ENCODE data around the gene DEPDC1B. TPM values are rescaled to one million over a fixed set of nuclear protein-coding genes. Genes with fewer than 3 reads are reported as not detected.

Gene DEPDC1B
- total RNA-seq, 1 experiment from 2014 or later = 11.3 TPM

DNA sequence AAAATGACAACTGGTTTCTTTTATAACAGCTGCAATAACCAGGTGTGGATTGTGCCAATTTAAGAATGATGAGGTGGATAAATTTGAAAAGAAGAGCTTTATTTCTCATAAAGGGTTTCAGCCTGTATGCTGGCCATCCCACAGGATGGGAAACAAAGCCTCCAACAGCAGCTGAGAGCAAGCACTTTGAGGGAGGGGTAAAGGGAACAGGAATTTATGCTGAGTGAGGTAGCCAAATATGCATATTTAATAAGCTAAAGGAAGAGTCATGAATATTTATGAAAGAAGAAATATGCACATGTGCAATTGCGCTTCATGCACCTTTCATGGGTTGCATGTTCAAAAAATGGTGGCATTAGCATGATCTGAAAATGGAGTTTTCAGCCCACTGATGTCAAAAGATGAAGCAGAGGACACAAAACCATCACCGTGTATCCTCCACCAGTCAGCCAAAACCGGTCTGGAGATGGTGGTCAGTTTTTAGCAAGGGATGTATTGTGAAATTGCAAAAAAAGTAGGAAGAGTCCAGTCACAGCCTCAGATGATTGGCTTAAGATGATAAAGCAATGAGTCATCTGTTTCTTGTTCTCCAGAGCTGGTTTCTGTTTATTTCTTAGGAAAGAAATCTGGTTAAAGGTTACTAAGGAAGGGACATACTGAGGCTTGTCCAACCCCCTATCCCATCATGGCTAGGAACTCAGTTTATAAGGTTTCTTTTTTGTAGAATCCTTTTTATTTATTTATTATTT is 47.9 kb downstream of the DEPDC1B start:
- ChIA-PET POLR2A (no interaction called here), CTCF (interaction anchor here (0.6 to 1.6 kb wide), 3 partner anchors 17 to 835 kb away, joined by 3 to 6 read pairs (median 4); no protein-coding TSS in a partner anchor)
- peaks cover 22% of the 10 kb centered on the region for H3K4me1 Mint-ChIP-seq (ENCODE audit: insufficient read depth, unreplicated experiment)
- TF ChIP-seq, protein P1, sequence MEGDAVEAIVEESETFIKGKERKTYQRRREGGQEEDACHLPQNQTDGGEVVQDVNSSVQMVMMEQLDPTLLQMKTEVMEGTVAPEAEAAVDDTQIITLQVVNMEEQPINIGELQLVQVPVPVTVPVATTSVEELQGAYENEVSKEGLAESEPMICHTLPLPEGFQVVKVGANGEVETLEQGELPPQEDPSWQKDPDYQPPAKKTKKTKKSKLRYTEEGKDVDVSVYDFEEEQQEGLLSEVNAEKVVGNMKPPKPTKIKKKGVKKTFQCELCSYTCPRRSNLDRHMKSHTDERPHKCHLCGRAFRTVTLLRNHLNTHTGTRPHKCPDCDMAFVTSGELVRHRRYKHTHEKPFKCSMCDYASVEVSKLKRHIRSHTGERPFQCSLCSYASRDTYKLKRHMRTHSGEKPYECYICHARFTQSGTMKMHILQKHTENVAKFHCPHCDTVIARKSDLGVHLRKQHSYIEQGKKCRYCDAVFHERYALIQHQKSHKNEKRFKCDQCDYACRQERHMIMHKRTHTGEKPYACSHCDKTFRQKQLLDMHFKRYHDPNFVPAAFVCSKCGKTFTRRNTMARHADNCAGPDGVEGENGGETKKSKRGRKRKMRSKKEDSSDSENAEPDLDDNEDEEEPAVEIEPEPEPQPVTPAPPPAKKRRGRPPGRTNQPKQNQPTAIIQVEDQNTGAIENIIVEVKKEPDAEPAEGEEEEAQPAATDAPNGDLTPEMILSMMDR (IDR thresholded peaks at IDR 0.05; ENCODE audit: unreplicated experiment) = no peak
- H3K27ac Mint-ChIP-seq (ENCODE audit: low read depth, unreplicated experiment) = no peak overlapping the region
- BruUV-seq (replicated peaks) = no TSS peak
- peaks cover 7% of the 10 kb centered on the region for H3K36me3 Mint-ChIP-seq (ENCODE audit: insufficient read depth, unreplicated experiment)
- H3K4me3 Mint-ChIP-seq (ENCODE audit: unreplicated experiment) = no peak overlapping the region
- no peaks in the 10 kb centered on the region for H3K27me3 Mint-ChIP-seq (ENCODE audit: insufficient read depth, unreplicated experiment)
- H3K9me3 Mint-ChIP-seq (ENCODE audit: unreplicated experiment) = no peaks in the 10 kb centered on the region
- peak; percentile 90 for DNase-seq (ENCODE audit: unreplicated experiment)
- intact Hi-C loops (cut with micrococcal nuclease) = loop anchor here (10.0 kb wide), 1 partner anchor 457 kb away; no protein-coding TSS in a partner anchor

- no TSS peak for BruUV-seq (replicated peaks)
- DNase-seq (ENCODE audit: unreplicated experiment) = peak; percentile 63
- H3K9me3 Mint-ChIP-seq (ENCODE audit: unreplicated experiment) = no peaks in the 10 kb centered on the region
- H3K36me3 Mint-ChIP-seq (ENCODE audit: insufficient read depth, unreplicated experiment) = no peaks in the 10 kb centered on the region
- POLR2A ChIA-PET = interaction anchor here (0.6 kb wide), 1 partner anchor 883 kb away, joined by 3 read pairs; no protein-coding TSS in a partner anchor
- TF ChIP-seq, protein P1 (IDR thresholded peaks at IDR 0.05; ENCODE audit: unreplicated experiment) = peak; percentile 49
- CTCF ChIA-PET = interaction anchor here (0.6 to 2.0 kb wide), 16 partner anchors 9 to 1835 kb away, joined by 3 to 16 read pairs (median 4); partner anchors contain the start of gene DEPDC1B
- H3K4me3 Mint-ChIP-seq (ENCODE audit: unreplicated experiment) = no peak overlapping the region
- no peak overlapping the region for H3K27ac Mint-ChIP-seq (ENCODE audit: low read depth, unreplicated experiment)
- intact Hi-C loops (cut with micrococcal nuclease) = loop anchor here (1.0 to 2.0 kb wide), 3 partner anchors 266 to 835 kb away; no protein-coding TSS in a partner anchor
- peaks cover 22% of the 10 kb centered on the region for H3K4me1 Mint-ChIP-seq (ENCODE audit: insufficient read depth, unreplicated experiment)
- H3K27me3 Mint-ChIP-seq (ENCODE audit: insufficient read depth, unreplicated experiment) = no peaks in the 10 kb centered on the region
Observed at GRCh38 chr5:60649288-60649917, 50.6 kb downstream of the DEPDC1B start.

GRCh38 chr5:60648175-60648574 is 51.8 kb downstream of the DEPDC1B start:
- TF ChIP-seq, protein P1 (IDR thresholded peaks at IDR 0.05; ENCODE audit: unreplicated experiment) = no peak
- Mint-ChIP-seq H3K9me3 (ENCODE audit: unreplicated experiment) (no peaks in the 10 kb centered on the region), H3K27me3 (ENCODE audit: insufficient read depth, unreplicated experiment) (no peaks in the 10 kb centered on the region), H3K4me3 (ENCODE audit: unreplicated experiment) (no peak overlapping the region), H3K4me1 (ENCODE audit: insufficient read depth, unreplicated experiment) (peaks cover 22% of the 10 kb centered on the region), H3K27ac (ENCODE audit: low read depth, unreplicated experiment) (no peak overlapping the region), H3K36me3 (ENCODE audit: insufficient read depth, unreplicated experiment) (no peaks in the 10 kb centered on the region)
- ChIA-PET POLR2A (no interaction called here), CTCF (no interaction called here)
- BruUV-seq (replicated peaks) = no TSS peak
- DNase-seq (ENCODE audit: unreplicated experiment) = no peak
- intact Hi-C loops (cut with micrococcal nuclease) = loop anchor here (2.0 kb wide), 1 partner anchor 833 kb away; no protein-coding TSS in a partner anchor

GRCh38 chr5:60640901-60641300 is 59.1 kb downstream of the DEPDC1B start:
- H3K4me1 Mint-ChIP-seq (ENCODE audit: insufficient read depth, unreplicated experiment) = no peaks in the 10 kb centered on the region
- no peak for DNase-seq (ENCODE audit: unreplicated experiment)
- H3K4me3 Mint-ChIP-seq (ENCODE audit: unreplicated experiment) = no peak overlapping the region
- H3K9me3 Mint-ChIP-seq (ENCODE audit: unreplicated experiment) = no peaks in the 10 kb centered on the region
- CTCF ChIA-PET = interaction anchor here (0.6 to 2.6 kb wide), 3 partner anchors 9 to 830 kb away, joined by 3 to 11 read pairs (median 5); no protein-coding TSS in a partner anchor
- intact Hi-C loops (cut with micrococcal nuclease) = no loop called here
- H3K27me3 Mint-ChIP-seq (ENCODE audit: insufficient read depth, unreplicated experiment) = no peaks in the 10 kb centered on the region
- BruUV-seq (replicated peaks) = no TSS peak
- H3K27ac Mint-ChIP-seq (ENCODE audit: low read depth, unreplicated experiment) = no peak overlapping the region
- H3K36me3 Mint-ChIP-seq (ENCODE audit: insufficient read depth, unreplicated experiment) = no peaks in the 10 kb centered on the region
- POLR2A ChIA-PET = interaction anchor here (1.1 kb wide), 1 partner anchor 8 kb away, joined by 3 read pairs; no protein-coding TSS in a partner anchor
- TF ChIP-seq, protein P1 (IDR thresholded peaks at IDR 0.05; ENCODE audit: unreplicated experiment) = no peak

Measured in MCF 10A (cell line).